Stimulated activated CD4-positive, alpha-beta T cell treated with anti-CD3 and anti-CD28 coated beads, Interleukin-4, amount 100 ng/mL, for 4 hours (primary cell): ENCODE data around the gene FOXJ3.
"Not testable (repeated sequence)": the region's sequence is repeated elsewhere in the genome, so short reads cannot be mapped to it uniquely, and the experiment has no call there.

Experiments used
- DNase-seq, 2 experiments: peaks; one replicate each; pipeline ENCODE4 v3.0.0-alpha.2; 2020

FOXJ3 gene

GRCh38 chr1:42239555-42239954 is 95.5 kb downstream of the FOXJ3 start:
- no peak for DNase-seq

GRCh38 chr1:42239041-42239440 is 96.0 kb downstream of the FOXJ3 start:
- DNase-seq = no peak

- DNase-seq = no peak
These were observed 103.8 kb downstream of the FOXJ3 start for GRCh38 chr1:42231253-42231652.

GRCh38 chr1:42228938-42229337 is 106.1 kb downstream of the FOXJ3 start:
- DNase-seq = no peak

- no peak for DNase-seq
These were observed 112.0 kb downstream of the FOXJ3 start for GRCh38 chr1:42223036-42223435.

- no peak for DNase-seq
These were observed 113.0 kb downstream of the FOXJ3 start for GRCh38 chr1:42221952-42222606.

GRCh38 chr1:42221456-42221855 is 113.6 kb downstream of the FOXJ3 start:
- DNase-seq = no peak

GRCh38 chr1:42219627-42220026 is 115.4 kb downstream of the FOXJ3 start:
- no peak for DNase-seq

- no peak for DNase-seq
These were observed 120.6 kb downstream of the FOXJ3 start for GRCh38 chr1:42214447-42214871.

- DNase-seq = no peak
These were observed 123.8 kb downstream of the FOXJ3 start for GRCh38 chr1:42211224-42211623.

GRCh38 chr1:42210421-42211133 is 124.5 kb downstream of the FOXJ3 start:
- no peak for DNase-seq

GRCh38 chr1:42209526-42210251 is 125.3 kb downstream of the FOXJ3 start:
- no peak for DNase-seq

GRCh38 chr1:42206930-42207329 is 128.1 kb downstream of the FOXJ3 start:
- not testable (repeated sequence) for DNase-seq

GRCh38 chr1:42206164-42206563 is 128.9 kb downstream of the FOXJ3 start:
- no peak for DNase-seq

GRCh38 chr1:42201986-42202385 is 133.0 kb downstream of the FOXJ3 start:
- DNase-seq = no peak

GRCh38 chr1:42198251-42198650 is 136.8 kb downstream of the FOXJ3 start:
- no peak for DNase-seq

GRCh38 chr1:42195841-42196240 is 139.2 kb downstream of the FOXJ3 start:
- no peak for DNase-seq

GRCh38 chr1:42192106-42192505 is 142.9 kb downstream of the FOXJ3 start:
- DNase-seq = no peak

GRCh38 chr1:42191319-42191718 is 143.7 kb downstream of the FOXJ3 start:
- DNase-seq = no peak

- no peak for DNase-seq
These were observed 144.8 kb downstream of the FOXJ3 start for GRCh38 chr1:42189931-42190853.

- DNase-seq = no peak
These were observed 148.9 kb downstream of the FOXJ3 start for GRCh38 chr1:42186152-42186551.

- no peak for DNase-seq
These were observed 150.4 kb downstream of the FOXJ3 start for GRCh38 chr1:42184616-42185015.

GRCh38 chr1:42183957-42184268 is 151.1 kb downstream of the FOXJ3 start:
- no peak for DNase-seq
